ENCODE results near the gene ENGASE.

The ENGASE gene

GRCh38 chr17:79113699-79114457, 39.3 kb downstream of the ENGASE start:
- DNase-seq (ENCODE audit: low read depth in 4 of 4, low spot score in 1 of 4) = no peak

- no peak for DNase-seq (ENCODE audit: low read depth in 4 of 4, low spot score in 1 of 4)
These were observed 40.1 kb downstream of the ENGASE start for GRCh38 chr17:79114458-79115301.

- no peak for DNase-seq (ENCODE audit: low read depth in 4 of 4, low spot score in 1 of 4)
These were observed 40.9 kb downstream of the ENGASE start for GRCh38 chr17:79115487-79115886.

GRCh38 chr17:79116575-79117368, 42.1 kb downstream of the ENGASE start:
- no peak for DNase-seq (ENCODE audit: low read depth in 4 of 4, low spot score in 1 of 4)

- DNase-seq (ENCODE audit: low read depth in 4 of 4, low spot score in 1 of 4) = no peak
These were observed 43.4 kb downstream of the ENGASE start for GRCh38 chr17:79117905-79118487.

GRCh38 chr17:79118924-79119323, 44.3 kb downstream of the ENGASE start:
- no peak for DNase-seq (ENCODE audit: low read depth in 4 of 4, low spot score in 1 of 4)

GRCh38 chr17:79120259-79120658, 45.6 kb downstream of the ENGASE start:
- no peak for DNase-seq (ENCODE audit: low read depth in 4 of 4, low spot score in 1 of 4)

GRCh38 chr17:79123988-79124387, 49.4 kb downstream of the ENGASE start:
- no peak for DNase-seq (ENCODE audit: low read depth in 4 of 4, low spot score in 1 of 4)

GRCh38 chr17:79124513-79125209, 50.0 kb downstream of the ENGASE start:
- no peak for DNase-seq (ENCODE audit: low read depth in 4 of 4, low spot score in 1 of 4)

GRCh38 chr17:79125503-79125902, 50.9 kb downstream of the ENGASE start:
- DNase-seq (ENCODE audit: low read depth in 4 of 4, low spot score in 1 of 4) = no peak

GRCh38 chr17:79126139-79126538, 51.5 kb downstream of the ENGASE start:
- no peak for DNase-seq (ENCODE audit: low read depth in 4 of 4, low spot score in 1 of 4)

- no peak for DNase-seq (ENCODE audit: low read depth in 4 of 4, low spot score in 1 of 4)
These were observed 53.0 kb downstream of the ENGASE start for GRCh38 chr17:79127534-79128135.

- DNase-seq (ENCODE audit: low read depth in 4 of 4, low spot score in 1 of 4) = no peak
These were observed 54.9 kb downstream of the ENGASE start for GRCh38 chr17:79129523-79129922.

GRCh38 chr17:79130536-79131273, 56.1 kb downstream of the ENGASE start:
- DNase-seq (ENCODE audit: low read depth in 4 of 4, low spot score in 1 of 4) = no peak

GRCh38 chr17:79131274-79131635, 56.6 kb downstream of the ENGASE start:
- no peak for DNase-seq (ENCODE audit: low read depth in 4 of 4, low spot score in 1 of 4)

GRCh38 chr17:79131701-79132100, 57.1 kb downstream of the ENGASE start:
- no peak for DNase-seq (ENCODE audit: low read depth in 4 of 4, low spot score in 1 of 4)

GRCh38 chr17:79132271-79133064, 57.8 kb downstream of the ENGASE start:
- DNase-seq (ENCODE audit: low read depth in 4 of 4, low spot score in 1 of 4) = no peak

- no peak for DNase-seq (ENCODE audit: low read depth in 4 of 4, low spot score in 1 of 4)
These were observed 58.6 kb downstream of the ENGASE start for GRCh38 chr17:79133214-79133613.

- no peak for DNase-seq (ENCODE audit: low read depth in 4 of 4, low spot score in 1 of 4)
These were observed 59.4 kb downstream of the ENGASE start for GRCh38 chr17:79133985-79134384.

Data from stimulated activated CD4-positive, alpha-beta T cell treated with anti-CD3 and anti-CD28 coated beads, Interleukin-1b, Interleukin-23, amount 100 ng/mL, for 24 hours (primary cell).